ENCODE data around the gene ITPA.
"Not testable (repeated sequence)": the region's sequence is repeated elsewhere in the genome, so short reads cannot be mapped to it uniquely, and the experiment has no call there.

ITPA gene

DNA sequence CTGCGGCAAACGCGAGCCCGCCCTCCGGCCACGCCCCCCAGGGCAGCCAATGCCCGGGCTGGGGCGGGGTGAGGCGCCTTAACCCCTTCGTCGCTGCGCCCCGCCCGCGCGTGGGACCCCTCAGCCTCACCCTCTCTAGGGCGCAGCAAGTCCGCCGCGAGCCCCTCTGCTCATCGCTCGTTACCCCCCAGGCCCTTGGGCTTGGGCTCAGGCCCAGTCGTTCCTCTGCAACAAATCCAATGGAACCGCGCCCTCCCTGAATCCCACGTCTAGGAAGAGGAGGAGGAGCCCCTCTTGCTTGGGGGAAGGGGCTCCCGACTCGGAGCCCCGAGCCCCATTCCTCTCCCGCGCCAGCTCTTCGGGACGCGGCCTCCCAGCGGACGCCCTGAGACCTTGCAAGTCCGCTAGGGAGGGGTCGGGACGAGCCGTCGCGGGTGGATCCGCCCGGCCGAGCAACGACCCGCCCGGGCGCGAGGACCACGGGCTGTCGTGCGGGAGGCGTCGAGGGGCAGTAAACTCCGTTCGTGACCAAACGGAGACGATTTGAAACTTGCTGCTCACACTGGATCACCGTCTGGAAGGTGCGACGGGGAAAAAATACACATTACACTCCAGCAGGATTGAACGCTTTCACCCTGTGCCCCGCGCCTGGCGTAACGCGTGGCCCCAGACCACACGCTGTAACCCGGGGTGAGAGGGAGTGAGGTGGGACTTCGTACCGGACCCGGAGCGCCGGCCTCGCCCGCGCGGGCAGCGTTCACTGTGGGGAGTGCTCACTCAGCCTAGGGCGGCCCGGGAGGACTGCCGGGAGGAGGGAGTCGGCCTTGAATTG, 35.5 kb upstream of the ITPA start:
- DNase-seq (ENCODE audit: low read depth in 2 of 2) = peak; percentile 86 to 96

GRCh38 chr20:3174442-3175261, 34.6 kb upstream of the ITPA start:
- no peak for DNase-seq (ENCODE audit: low read depth in 2 of 2)

GRCh38 chr20:3175270-3175669, 34.0 kb upstream of the ITPA start:
- DNase-seq (ENCODE audit: low read depth in 2 of 2) = no peak

DNA sequence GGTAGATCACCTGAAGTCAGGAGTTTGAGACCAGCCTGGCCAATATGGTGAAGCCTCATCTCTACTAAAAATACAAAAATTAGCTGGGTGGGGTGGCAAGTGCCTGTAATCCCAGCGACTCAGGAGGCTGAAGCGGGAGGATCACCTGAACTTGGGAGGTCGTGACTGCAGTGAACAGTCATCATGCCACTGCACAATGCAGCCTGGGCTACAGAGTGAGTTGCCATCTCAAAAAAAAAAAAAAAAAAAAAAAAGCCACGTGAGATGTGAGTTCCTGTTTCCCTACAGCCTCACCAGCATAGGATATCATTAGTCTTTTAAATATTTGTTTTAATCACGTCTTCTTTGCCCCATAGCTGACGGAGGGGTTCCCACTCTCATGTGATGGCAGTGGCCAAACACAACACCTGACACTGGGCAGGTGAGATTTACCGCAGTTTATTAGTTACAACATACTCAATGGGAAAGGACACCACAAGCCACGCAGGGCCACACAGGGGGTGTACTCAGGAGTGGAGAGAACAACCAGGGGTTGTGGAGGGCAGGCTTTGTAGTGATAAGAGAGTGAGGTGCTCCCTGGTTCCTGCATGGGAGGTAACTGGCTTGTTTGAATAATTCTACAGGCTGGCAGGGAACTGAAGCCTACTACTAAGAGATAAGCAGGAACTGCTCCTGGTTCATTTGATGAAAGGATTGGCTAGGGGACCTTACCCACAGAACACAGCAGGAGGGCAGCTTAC, 31.4 kb upstream of the ITPA start:
- no peak for DNase-seq (ENCODE audit: low read depth in 2 of 2)

- no peak for DNase-seq (ENCODE audit: low read depth in 2 of 2)
Measured at GRCh38 chr20:3180319-3180718, 29.0 kb upstream of the ITPA start.

DNA sequence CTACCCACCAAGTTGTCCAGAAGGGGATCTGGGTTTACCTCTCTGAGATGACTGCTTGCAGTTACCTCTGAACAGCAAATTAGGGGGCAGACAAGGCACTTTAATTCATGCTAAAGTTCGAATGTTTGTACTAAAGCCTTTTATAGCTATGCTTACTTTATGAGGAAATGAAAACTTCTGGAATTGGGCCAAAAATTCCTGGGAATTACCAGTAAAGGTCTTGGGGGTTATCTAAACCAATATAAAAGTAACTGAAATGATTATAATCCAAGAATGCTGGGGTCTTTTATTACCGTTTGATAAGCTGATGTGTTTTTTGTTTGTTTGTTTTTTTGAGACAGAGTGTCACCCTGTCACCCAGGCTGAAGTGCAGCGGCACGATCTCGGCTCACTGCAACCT, 28.0 kb upstream of the ITPA start:
- no peak for DNase-seq (ENCODE audit: low read depth in 2 of 2)

DNA sequence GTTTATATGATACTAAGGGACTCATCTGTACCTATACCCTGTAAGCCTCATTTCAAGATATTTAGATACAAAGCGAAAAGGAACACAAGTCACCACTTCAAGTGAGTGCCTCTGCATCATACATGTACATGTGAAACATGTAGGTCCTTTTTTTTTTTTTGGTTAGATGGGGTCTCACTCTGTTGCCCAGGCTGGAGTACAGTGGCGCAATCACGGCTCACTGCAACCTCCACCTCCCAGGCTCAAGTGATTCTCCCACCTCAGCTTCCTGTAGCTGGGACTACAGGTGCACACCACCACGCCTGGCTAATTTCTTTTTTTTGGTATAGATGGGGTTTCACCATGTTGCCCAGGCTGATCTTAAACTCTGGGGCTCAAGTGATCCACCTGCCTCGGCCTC, 26.9 kb upstream of the ITPA start:
- DNase-seq (ENCODE audit: low read depth in 2 of 2) = not testable (repeated sequence)

- DNase-seq (ENCODE audit: low read depth in 2 of 2) = no peak
Measured at GRCh38 chr20:3183896-3184612, 25.2 kb upstream of the ITPA start.

DNA sequence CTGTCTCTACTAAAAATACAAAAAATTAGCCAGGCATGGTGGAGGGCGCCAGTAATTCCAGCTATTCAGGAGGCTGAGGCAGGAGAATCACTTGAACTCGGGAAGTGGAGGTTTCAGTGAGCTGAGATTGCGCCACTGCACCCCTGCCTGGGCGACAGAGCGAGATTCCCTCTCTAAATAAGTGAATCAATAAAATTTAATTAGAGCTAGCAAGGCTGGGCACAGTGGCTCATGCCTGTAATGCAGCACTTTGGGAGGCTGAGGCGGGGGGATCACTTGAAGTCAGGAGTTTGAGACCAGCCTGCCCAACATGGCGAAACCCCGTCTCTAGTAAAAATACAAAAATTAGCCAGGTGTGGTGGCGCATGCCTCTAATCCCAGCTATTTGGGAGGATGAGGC, 21.4 kb upstream of the ITPA start:
- not testable (repeated sequence) for DNase-seq (ENCODE audit: low read depth in 2 of 2)

DNA sequence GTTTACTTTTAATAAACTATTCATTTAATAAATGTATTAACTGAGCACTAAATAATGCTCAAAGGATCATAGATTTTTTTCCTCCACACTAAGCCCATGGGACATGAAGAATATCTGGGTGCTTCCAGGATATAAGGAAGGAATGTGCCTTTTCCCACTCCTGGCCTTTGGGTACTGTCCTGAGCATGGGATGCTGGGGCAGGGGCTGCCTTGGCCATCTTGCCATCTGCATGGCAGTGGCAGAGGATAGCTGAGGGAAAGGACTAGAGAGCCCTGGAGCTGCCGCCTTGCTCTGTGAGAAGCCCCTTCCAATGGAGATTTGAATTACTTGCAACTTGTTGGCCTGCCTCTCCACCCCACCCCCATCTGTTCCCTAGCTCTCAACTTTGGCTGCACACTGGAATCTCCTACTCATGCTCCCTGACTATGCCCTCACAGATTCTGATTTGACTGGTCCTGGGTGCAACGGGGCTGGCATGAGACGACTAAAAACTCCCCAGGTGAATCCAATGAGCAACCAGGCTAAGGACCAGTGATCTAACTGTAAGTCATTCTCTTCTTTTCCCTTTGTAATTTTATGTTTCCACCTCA, 20.4 kb upstream of the ITPA start:
- no peak for DNase-seq (ENCODE audit: low read depth in 2 of 2)

DNA sequence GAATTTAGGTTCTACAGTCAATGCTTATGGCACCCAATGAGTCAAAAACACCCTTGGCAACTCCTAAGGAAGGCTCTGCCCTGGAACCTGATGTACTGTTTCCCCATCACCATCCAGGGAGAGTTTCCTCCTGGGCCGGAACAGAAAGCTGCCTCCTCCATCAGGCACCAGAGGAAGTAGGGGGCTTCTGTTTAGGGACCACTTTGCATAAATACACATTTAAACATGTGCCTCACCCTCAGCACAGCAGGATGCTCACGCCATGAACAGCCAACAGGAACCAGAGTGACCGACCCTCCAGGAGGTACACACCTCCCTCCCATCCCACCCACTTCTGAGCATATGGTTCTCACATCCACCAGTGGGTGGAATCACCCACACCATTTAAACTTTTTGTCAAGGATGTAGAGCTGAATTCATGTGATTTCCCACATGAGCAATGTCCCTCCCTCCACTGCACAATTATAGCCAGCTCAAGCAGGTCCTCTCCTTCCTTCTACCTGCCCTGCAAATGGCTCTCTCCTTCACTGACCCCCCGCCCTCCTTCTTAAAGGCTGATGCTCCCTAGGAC, 19.7 kb upstream of the ITPA start:
- no peak for DNase-seq (ENCODE audit: low read depth in 2 of 2)

GRCh38 chr20:3190681-3191111, 18.6 kb upstream of the ITPA start:
- DNase-seq (ENCODE audit: low read depth in 2 of 2) = no peak

- DNase-seq (ENCODE audit: low read depth in 2 of 2) = no peak
Measured at GRCh38 chr20:3192226-3193015, 16.9 kb upstream of the ITPA start.

DNA sequence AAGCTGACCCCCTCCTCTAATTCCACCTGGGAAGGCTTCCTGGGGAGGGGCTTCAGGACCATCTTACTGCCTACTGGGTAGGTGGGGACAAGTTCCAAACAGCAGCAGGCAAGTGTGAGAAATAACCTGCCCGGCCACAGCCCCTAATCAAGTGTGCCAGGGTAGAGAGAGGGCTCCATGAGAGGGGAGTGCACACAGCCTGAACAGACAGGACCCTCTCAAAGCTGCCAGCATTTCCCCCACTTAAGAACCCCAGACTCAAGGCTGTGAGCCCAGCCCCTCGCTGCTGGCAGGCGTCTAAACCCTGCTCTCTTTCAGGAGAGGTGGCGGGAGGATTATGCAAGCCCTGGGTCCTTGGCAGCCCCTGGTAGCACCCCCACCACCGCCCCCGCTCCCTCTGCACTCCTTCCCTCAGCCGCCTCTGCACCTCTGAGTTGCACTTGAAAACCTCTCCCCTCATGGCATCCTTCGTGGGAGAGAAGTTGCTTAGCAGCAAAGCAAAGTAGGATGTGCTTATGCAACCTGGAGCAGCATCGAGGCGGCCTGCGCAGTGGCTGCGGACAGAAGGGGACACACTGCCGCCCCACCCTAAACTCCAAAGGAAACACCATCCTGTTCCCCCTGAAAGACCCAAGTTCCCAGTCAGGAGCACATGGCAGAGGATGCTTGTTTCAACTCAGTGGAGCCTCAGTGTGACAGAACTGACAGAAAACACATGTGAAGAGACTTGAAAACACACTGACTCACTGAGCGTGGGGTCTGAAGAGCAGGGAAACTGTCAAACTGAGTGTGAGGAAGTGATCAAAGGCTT, 15.3 kb upstream of the ITPA start:
- DNase-seq (ENCODE audit: low read depth in 2 of 2) = no peak

GRCh38 chr20:3194617-3195280, 14.5 kb upstream of the ITPA start:
- no peak for DNase-seq (ENCODE audit: low read depth in 2 of 2)

DNA sequence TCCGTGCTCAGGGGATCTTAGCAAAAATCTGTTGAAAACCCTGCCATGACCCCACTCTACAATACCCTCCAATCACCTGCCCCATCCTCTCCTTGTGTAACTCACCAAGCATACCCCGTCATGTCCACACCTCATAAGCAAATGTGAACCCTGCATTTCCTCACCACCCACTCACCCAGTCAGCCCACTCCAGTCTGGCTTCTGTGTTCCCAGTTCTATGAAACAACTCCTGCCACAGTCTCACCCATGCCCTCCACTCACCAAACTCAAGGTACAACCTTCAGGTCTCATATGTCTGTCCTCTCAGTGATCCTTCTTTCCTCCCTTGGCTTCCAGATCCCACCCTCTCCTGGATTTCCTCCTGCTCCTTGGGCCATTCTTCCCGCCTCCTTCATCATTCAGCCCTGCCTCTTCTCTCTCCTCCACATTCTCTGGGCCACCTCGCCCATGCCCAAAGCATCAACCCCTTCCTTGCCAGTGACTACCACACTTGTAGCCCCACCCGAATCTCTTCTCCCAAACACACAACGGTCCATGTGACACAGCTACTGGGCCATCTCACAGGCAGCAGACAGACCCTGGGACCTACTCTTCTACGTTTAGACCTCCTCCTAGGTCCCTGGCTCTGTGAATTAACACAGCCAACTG, 13.6 kb upstream of the ITPA start:
- DNase-seq (ENCODE audit: low read depth in 2 of 2) = no peak

DNA sequence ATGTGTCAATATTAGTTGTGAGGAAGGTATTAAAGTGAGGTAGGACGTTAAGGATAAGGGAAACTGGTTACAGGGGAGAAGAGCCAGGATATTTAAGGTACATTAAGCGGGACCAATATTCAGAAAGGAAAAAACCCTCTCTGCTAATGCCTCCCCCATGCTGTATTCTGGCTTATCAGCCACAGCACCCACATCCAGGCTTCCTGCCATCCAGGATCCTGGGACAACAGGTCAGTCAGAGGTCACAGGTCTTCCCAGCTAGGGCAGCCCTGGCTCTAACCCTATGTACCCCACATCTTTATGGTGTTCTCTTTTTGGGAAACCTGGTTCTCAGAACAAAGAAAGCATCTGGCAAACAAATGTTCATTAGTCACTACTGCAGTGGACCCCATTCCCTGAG, 10.1 kb upstream of the ITPA start:
- no peak for DNase-seq (ENCODE audit: low read depth in 2 of 2)

Measured in stimulated activated CD4-positive, alpha-beta T cell treated with anti-CD3 and anti-CD28 coated beads, Interleukin-1b, Interleukin-23, amount 100 ng/mL, for 4 hours (primary cell).